Measurements from ENCODE around the gene MYO3A. TPM values are rescaled to one million over a fixed set of nuclear protein-coding genes. Genes with fewer than 3 reads are reported as not detected.
"Not testable (repeated sequence)": the region's sequence is repeated elsewhere in the genome, so short reads cannot be mapped to it uniquely, and the experiment has no call there.

Gene MYO3A
- polyA plus RNA-seq, 2 donors: 0.95 to 1.2 TPM

DNA sequence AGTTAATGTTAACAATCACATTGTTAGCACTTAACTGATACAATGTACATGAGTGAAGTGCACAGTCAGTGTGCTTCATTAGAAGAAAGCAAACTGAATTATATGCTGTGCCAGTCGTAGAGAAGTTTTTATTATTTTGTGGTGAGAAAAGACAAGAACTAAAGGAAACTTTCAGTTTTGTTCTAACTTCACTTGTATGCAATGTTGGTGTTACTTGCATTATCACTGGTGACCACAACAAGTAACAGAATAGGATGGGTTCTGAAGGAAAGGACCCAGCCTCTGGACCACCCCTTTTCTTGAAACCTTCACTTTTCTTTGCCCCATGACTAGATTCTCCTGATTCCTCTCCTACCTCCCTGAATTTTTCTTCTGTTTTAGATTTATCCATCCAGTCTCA lies 159.2 kb downstream of the MYO3A start:
- Histone ChIP-seq H3K27ac (ENCODE audit: low read depth in 2 of 2, low read length in 1 of 2) (no peak overlapping the region), H3K4me1 (ENCODE audit: control insufficient read depth in 2 of 2, insufficient read depth in 2 of 2, low read length in 1 of 2) (no peaks in the 10 kb centered on the region)
- 69 to 79% methylated on average over 1 of the region's 1 CpG for WGBS, 2 donors

DNA sequence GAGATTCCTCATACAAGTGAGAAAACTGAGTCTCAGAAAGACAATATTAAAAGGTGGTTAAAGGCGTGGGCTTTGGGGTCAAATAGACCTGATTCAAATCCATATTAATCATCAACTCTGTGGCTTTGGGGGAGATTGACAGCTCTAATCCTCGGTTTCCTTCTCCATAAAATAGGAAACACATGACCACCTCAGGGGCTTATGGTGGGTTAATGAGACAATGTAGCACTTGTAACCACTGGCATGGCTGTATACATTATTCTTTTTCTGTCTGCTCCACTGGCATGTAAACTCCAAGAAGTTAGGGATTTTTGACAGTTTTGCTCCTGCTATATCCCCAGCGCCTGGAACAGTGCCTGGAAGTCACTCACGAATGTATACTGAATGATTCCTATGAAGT lies 161.8 kb downstream of the MYO3A start:
- Histone ChIP-seq H3K4me3 (ENCODE audit: low read depth in 1 of 2, low read length in 2 of 2) (no peak overlapping the region), H3K27ac (ENCODE audit: low read depth in 2 of 2, low read length in 1 of 2) (no peak overlapping the region), H3K27me3 (ENCODE audit: control insufficient read depth in 1 of 2, insufficient read depth in 2 of 2, low read length in 2 of 2) (no peaks in the 10 kb centered on the region), H3K4me1 (ENCODE audit: control insufficient read depth in 2 of 2, insufficient read depth in 2 of 2, low read length in 1 of 2) (no peaks in the 10 kb centered on the region), H3K9me3 (ENCODE audit: control insufficient read depth in 2 of 2, insufficient read depth in 1 of 2, low read depth in 1 of 2, low read length in 1 of 2) (no peaks in the 10 kb centered on the region), H3K36me3 (ENCODE audit: control insufficient read depth in 2 of 2, insufficient read depth in 2 of 2, low read length in 1 of 2) (no peaks in the 10 kb centered on the region)
- WGBS, 2 donors: 67 to 76% methylated on average over 4 of the region's 4 CpGs

More for the DNA sequence above, 159.2 kb downstream of the MYO3A start:
- Histone ChIP-seq H3K9me3 (ENCODE audit: control insufficient read depth in 2 of 2, insufficient read depth in 1 of 2, low read depth in 1 of 2, low read length in 1 of 2) (no peaks in the 10 kb centered on the region), H3K36me3 (ENCODE audit: control insufficient read depth in 2 of 2, insufficient read depth in 2 of 2, low read length in 1 of 2) (no peaks in the 10 kb centered on the region), H3K4me3 (ENCODE audit: low read depth in 1 of 2, low read length in 2 of 2) (no peak overlapping the region), H3K27me3 (ENCODE audit: control insufficient read depth in 1 of 2, insufficient read depth in 2 of 2, low read length in 2 of 2) (no peaks in the 10 kb centered on the region)

DNA sequence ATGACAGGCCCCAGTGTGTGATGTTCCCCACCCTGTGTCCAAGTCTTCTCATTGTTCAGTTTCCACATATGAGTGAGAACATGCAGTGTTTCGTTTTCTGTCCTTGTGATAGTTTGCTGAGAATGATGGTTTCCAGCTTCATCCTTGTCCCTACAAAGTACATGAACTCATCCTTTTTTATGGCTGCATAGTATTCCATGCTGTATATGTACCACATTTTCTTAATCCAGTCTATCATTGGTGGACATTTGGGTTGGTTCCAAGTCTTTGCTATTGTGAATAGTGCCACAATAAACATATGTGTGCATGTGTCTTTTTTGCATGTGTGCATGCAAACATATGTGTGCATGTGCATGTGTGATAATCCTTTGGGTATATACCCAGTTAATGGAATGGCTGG lies 163.5 kb downstream of the MYO3A start:
- not testable (repeated sequence) for H3K9me3 ChIP-seq (ENCODE audit: control insufficient read depth in 2 of 2, insufficient read depth in 1 of 2, low read depth in 1 of 2, low read length in 1 of 2); H3K4me1 ChIP-seq (ENCODE audit: control insufficient read depth in 2 of 2, insufficient read depth in 2 of 2, low read length in 1 of 2); H3K27ac ChIP-seq (ENCODE audit: low read depth in 2 of 2, low read length in 1 of 2); H3K4me3 ChIP-seq (ENCODE audit: low read depth in 1 of 2, low read length in 2 of 2); H3K36me3 ChIP-seq (ENCODE audit: control insufficient read depth in 2 of 2, insufficient read depth in 2 of 2, low read length in 1 of 2); H3K27me3 ChIP-seq (ENCODE audit: control insufficient read depth in 1 of 2, insufficient read depth in 2 of 2, low read length in 2 of 2)
- WGBS, 2 donors: 88 to 90% methylated on average over 1 of the region's 1 CpG

DNA sequence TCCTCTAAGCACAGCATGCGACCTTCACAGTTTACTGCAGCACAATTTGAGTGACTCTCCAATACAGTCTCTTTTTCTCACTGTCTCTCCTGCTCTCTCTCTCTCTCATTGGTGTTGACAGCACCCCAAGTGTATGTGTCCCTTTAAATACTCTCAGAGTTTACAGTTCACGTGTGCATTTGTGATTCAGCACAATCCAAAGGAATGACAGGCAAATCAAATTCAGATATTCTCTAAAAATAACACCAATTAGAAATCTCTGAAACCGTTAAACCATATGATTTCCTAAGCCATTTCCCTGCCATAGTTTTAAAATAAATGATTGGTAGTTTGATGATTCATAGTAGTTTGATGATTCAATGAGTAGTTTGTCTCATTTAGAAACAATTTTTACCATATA lies 178.5 kb downstream of the MYO3A start:
- 55 to 69% methylated on average over 3 of the region's 3 CpGs for WGBS, 2 donors

DNA sequence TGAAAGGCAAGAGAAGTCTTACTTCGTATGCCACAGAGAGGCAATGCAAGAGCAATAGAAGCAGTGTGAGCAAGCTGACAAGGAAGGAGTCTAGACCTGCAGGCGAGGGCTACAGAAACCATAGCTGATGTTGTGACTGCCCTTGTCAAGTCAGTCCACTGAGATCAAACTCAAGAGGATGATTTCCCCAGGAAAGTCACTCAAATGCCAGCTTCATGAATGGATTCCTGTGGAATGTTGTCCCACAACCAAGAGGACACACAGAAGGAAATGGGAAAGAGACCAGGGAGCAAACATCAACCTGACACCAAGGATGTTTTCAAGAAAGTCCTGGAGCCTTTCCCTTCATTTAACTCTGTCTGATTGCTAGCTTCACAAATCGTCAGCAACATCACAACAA lies 204.6 kb downstream of the MYO3A start:
- Histone ChIP-seq H3K27ac (ENCODE audit: low read depth in 2 of 2, low read length in 1 of 2) (no peak overlapping the region), H3K4me1 (ENCODE audit: control insufficient read depth in 2 of 2, insufficient read depth in 2 of 2, low read length in 1 of 2) (no peaks in the 10 kb centered on the region), H3K9me3 (ENCODE audit: control insufficient read depth in 2 of 2, insufficient read depth in 1 of 2, low read depth in 1 of 2, low read length in 1 of 2) (no peaks in the 10 kb centered on the region), H3K36me3 (ENCODE audit: control insufficient read depth in 2 of 2, insufficient read depth in 2 of 2, low read length in 1 of 2) (no peaks in the 10 kb centered on the region), H3K27me3 (ENCODE audit: control insufficient read depth in 1 of 2, insufficient read depth in 2 of 2, low read length in 2 of 2) (no peaks in the 10 kb centered on the region), H3K4me3 (ENCODE audit: low read depth in 1 of 2, low read length in 2 of 2) (no peak overlapping the region)
- WGBS, 2 donors: 81% methylated on average over 3 of the region's 3 CpGs

More for the DNA sequence above, 178.5 kb downstream of the MYO3A start:
- no peaks in the 10 kb centered on the region for H3K4me1 ChIP-seq (ENCODE audit: control insufficient read depth in 2 of 2, insufficient read depth in 2 of 2, low read length in 1 of 2)
- H3K27ac ChIP-seq (ENCODE audit: low read depth in 2 of 2, low read length in 1 of 2): no peak overlapping the region
- H3K9me3 ChIP-seq (ENCODE audit: control insufficient read depth in 2 of 2, insufficient read depth in 1 of 2, low read depth in 1 of 2, low read length in 1 of 2): no peaks in the 10 kb centered on the region
- H3K36me3 ChIP-seq (ENCODE audit: control insufficient read depth in 2 of 2, insufficient read depth in 2 of 2, low read length in 1 of 2): no peaks in the 10 kb centered on the region
- no peak overlapping the region for H3K4me3 ChIP-seq (ENCODE audit: low read depth in 1 of 2, low read length in 2 of 2)
- H3K27me3 ChIP-seq (ENCODE audit: control insufficient read depth in 1 of 2, insufficient read depth in 2 of 2, low read length in 2 of 2): no peaks in the 10 kb centered on the region

DNA sequence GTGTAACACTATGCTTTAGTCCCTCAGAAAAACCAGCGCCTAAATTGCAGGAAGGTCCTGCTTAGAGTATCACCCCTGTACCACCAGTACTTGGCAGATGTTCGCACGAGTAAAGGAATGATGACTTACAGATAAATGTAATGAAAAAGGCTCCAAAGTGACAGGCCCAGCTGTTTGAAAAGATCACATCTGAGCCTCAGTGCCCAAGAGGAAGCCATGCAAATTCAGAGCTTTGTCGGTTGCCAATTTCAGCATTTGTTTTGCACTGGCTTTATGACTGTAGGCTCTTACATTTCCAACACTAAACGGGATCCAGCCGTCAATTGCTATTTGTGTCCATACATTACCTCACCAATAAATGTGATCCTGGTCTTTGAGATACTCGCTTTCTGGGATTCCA lies 222.0 kb downstream of the MYO3A start:
- WGBS, 2 donors: 71 to 84% methylated on average over 7 of the region's 7 CpGs
- H3K36me3 ChIP-seq (ENCODE audit: control insufficient read depth in 2 of 2, insufficient read depth in 2 of 2, low read length in 1 of 2): no peaks in the 10 kb centered on the region

DNA sequence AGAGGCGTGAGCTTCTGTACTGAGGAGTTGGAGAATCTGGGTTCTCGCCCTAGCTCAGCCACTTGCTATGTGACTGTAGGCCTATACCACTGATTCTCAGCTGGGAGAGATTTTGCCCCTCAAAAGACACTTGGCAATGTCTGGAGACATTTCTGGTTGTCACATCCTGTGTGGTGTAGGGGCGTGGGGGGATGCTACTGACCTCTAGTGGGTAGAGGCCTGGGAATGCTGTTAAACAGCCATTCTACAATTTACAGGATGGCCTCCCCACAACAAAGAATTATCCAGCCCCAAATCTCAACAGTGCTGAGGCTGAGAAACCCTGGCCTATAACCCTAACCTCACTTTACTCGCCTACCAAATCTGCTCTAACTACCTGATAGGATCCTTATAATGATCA lies 223.7 kb downstream of the MYO3A start:
- H3K4me3 ChIP-seq (ENCODE audit: low read depth in 1 of 2, low read length in 2 of 2): no peak overlapping the region
- H3K9me3 ChIP-seq (ENCODE audit: control insufficient read depth in 2 of 2, insufficient read depth in 1 of 2, low read depth in 1 of 2, low read length in 1 of 2): no peaks in the 10 kb centered on the region
- no peaks in the 10 kb centered on the region for H3K4me1 ChIP-seq (ENCODE audit: control insufficient read depth in 2 of 2, insufficient read depth in 2 of 2, low read length in 1 of 2)
- no peaks in the 10 kb centered on the region for H3K36me3 ChIP-seq (ENCODE audit: control insufficient read depth in 2 of 2, insufficient read depth in 2 of 2, low read length in 1 of 2)
- no peaks in the 10 kb centered on the region for H3K27me3 ChIP-seq (ENCODE audit: control insufficient read depth in 1 of 2, insufficient read depth in 2 of 2, low read length in 2 of 2)
- H3K27ac ChIP-seq (ENCODE audit: low read depth in 2 of 2, low read length in 1 of 2): no peak overlapping the region
- 83% methylated on average over 4 of the region's 4 CpGs for WGBS, 2 donors

More for the DNA sequence above, 222.0 kb downstream of the MYO3A start:
- Histone ChIP-seq H3K27ac (ENCODE audit: low read depth in 2 of 2, low read length in 1 of 2) (no peak overlapping the region), H3K4me1 (ENCODE audit: control insufficient read depth in 2 of 2, insufficient read depth in 2 of 2, low read length in 1 of 2) (no peaks in the 10 kb centered on the region), H3K9me3 (ENCODE audit: control insufficient read depth in 2 of 2, insufficient read depth in 1 of 2, low read depth in 1 of 2, low read length in 1 of 2) (no peaks in the 10 kb centered on the region), H3K27me3 (ENCODE audit: control insufficient read depth in 1 of 2, insufficient read depth in 2 of 2, low read length in 2 of 2) (no peaks in the 10 kb centered on the region), H3K4me3 (ENCODE audit: low read depth in 1 of 2, low read length in 2 of 2) (no peak overlapping the region)

DNA sequence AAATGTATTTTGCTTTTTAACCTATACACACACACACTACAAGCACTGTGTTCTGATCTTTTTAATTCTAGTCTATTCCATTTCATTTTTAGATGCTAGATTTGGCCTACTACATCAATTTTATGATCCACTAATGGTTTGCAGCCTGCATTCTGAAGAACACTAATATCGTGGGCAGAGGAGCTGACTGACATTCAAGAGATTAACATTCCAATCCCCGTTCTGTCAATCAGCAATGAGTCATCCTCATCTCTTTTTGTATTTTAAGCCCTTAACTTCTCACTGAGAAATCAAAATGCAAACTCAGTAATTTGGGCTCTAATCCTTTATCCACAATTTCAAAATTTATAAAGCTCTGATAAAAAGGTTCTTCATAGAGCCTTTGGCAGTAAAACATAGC lies 235.4 kb downstream of the MYO3A start:
- no peaks in the 10 kb centered on the region for H3K4me1 ChIP-seq (ENCODE audit: control insufficient read depth in 2 of 2, insufficient read depth in 2 of 2, low read length in 1 of 2)
- H3K27ac ChIP-seq (ENCODE audit: low read depth in 2 of 2, low read length in 1 of 2): no peak overlapping the region
- no peaks in the 10 kb centered on the region for H3K27me3 ChIP-seq (ENCODE audit: control insufficient read depth in 1 of 2, insufficient read depth in 2 of 2, low read length in 2 of 2)
- H3K4me3 ChIP-seq (ENCODE audit: low read depth in 1 of 2, low read length in 2 of 2): no peak overlapping the region
- no peaks in the 10 kb centered on the region for H3K36me3 ChIP-seq (ENCODE audit: control insufficient read depth in 2 of 2, insufficient read depth in 2 of 2, low read length in 1 of 2)
- H3K9me3 ChIP-seq (ENCODE audit: control insufficient read depth in 2 of 2, insufficient read depth in 1 of 2, low read depth in 1 of 2, low read length in 1 of 2): no peaks in the 10 kb centered on the region
- WGBS, 2 donors: 34 to 40% methylated on average over 2 of the region's 2 CpGs

DNA sequence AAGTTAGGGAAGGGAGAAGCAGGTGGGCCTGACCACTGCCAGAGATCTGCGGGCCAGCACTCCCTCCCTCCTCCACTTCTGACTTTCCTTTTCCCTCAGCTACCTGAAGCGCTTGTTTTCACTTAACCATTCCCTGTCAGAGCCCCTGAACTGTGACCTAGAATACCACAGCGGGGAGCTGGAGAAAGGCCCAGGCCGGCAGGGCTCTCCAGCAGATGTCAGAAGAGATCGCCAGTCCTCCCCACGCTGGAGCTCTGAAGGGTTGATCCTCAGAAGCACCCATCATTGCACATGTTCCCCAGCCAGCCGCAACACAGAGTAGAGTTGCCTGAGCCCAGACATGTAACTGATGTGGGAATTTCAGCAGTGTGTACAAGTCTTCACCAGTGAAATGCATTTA lies 238.1 kb downstream of the MYO3A start:
- 69 to 70% methylated on average over 7 of the region's 7 CpGs for WGBS, 2 donors
- Histone ChIP-seq H3K27ac (ENCODE audit: low read depth in 2 of 2, low read length in 1 of 2) (no peak overlapping the region), H3K27me3 (ENCODE audit: control insufficient read depth in 1 of 2, insufficient read depth in 2 of 2, low read length in 2 of 2) (peaks cover 0 to 3% of the 10 kb centered on the region in 2 donors)

DNA sequence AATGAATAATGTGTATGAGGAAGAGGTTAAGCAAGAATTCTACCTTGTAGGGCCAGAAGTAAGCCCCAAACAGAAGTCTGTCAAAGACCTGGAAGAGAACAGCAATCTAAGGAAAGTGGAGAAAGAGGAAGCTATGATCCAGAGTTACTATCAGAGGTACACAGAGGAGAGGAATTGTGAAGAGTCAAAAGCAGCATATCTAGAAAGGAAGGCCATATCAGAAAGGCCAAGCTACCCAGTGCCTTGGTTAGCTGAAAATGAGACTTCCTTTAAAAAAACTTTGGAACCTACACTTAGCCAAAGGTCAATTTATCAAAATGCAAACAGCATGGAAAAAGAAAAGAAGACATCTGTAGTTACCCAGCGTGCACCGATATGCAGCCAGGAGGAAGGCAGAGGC lies 239.8 kb downstream of the MYO3A start:
- Histone ChIP-seq H3K27ac (ENCODE audit: low read depth in 2 of 2, low read length in 1 of 2) (no peak overlapping the region), H3K4me3 (ENCODE audit: low read depth in 1 of 2, low read length in 2 of 2) (no peak overlapping the region), H3K36me3 (ENCODE audit: control insufficient read depth in 2 of 2, insufficient read depth in 2 of 2, low read length in 1 of 2) (no peaks in the 10 kb centered on the region), H3K9me3 (ENCODE audit: control insufficient read depth in 2 of 2, insufficient read depth in 1 of 2, low read depth in 1 of 2, low read length in 1 of 2) (no peaks in the 10 kb centered on the region), H3K4me1 (ENCODE audit: control insufficient read depth in 2 of 2, insufficient read depth in 2 of 2, low read length in 1 of 2) (no peaks in the 10 kb centered on the region), H3K27me3 (ENCODE audit: control insufficient read depth in 1 of 2, insufficient read depth in 2 of 2, low read length in 2 of 2) (peaks cover 0 to 3% of the 10 kb centered on the region in 2 donors)
- 28 to 69% methylated on average over 2 of the region's 2 CpGs for WGBS, 2 donors

More for the DNA sequence above, 238.1 kb downstream of the MYO3A start:
- Histone ChIP-seq H3K4me3 (ENCODE audit: low read depth in 1 of 2, low read length in 2 of 2) (no peak overlapping the region), H3K4me1 (ENCODE audit: control insufficient read depth in 2 of 2, insufficient read depth in 2 of 2, low read length in 1 of 2) (no peaks in the 10 kb centered on the region), H3K9me3 (ENCODE audit: control insufficient read depth in 2 of 2, insufficient read depth in 1 of 2, low read depth in 1 of 2, low read length in 1 of 2) (no peaks in the 10 kb centered on the region), H3K36me3 (ENCODE audit: control insufficient read depth in 2 of 2, insufficient read depth in 2 of 2, low read length in 1 of 2) (no peaks in the 10 kb centered on the region)
